IPS-18a (cell line): Measurements from ENCODE around the gene TLCD5.

Experiments used
- H3K27ac ChIP-seq: one replicate; pipeline ENCODE4 v1.5.1; 2013; ENCODE audit warnings: low read length
- H3K27me3 ChIP-seq: one replicate; pipeline ENCODE4 v1.6.1; 2013; ENCODE audit warnings: mild to moderate bottlenecking, low read length; ENCODE audit not compliant: control insufficient read depth, insufficient read depth
- H3K36me3 ChIP-seq: one replicate; pipeline ENCODE4 v1.6.1; 2013; ENCODE audit warnings: low read depth, low read length; ENCODE audit not compliant: control insufficient read depth
- H3K4me1 ChIP-seq: one replicate; pipeline ENCODE4 v1.6.1; 2013; ENCODE audit warnings: low read depth, low read length; ENCODE audit not compliant: control insufficient read depth
- H3K4me3 ChIP-seq: one replicate; pipeline ENCODE4 v1.5.1; 2013; ENCODE audit warnings: low read length
- H3K9ac ChIP-seq: one replicate; pipeline ENCODE4 v1.6.1; 2013; ENCODE audit warnings: mild to moderate bottlenecking, low read length, moderate library complexity
- H3K9me3 ChIP-seq: one replicate; pipeline ENCODE4 v1.6.1; 2013; ENCODE audit warnings: low read depth, low read length; ENCODE audit not compliant: control insufficient read depth

The TLCD5 gene

GRCh38 chr11:120340529-120340928, 15.4 kb downstream of the TLCD5 start:
- Histone ChIP-seq H3K36me3 (no peaks in the 10 kb centered on the region), H3K4me3 (no peak overlapping the region), H3K9ac (no peak overlapping the region), H3K4me1 (peaks cover 22% of the 10 kb centered on the region), H3K27ac (no peak overlapping the region), H3K9me3 (no peaks in the 10 kb centered on the region), H3K27me3 (no peaks in the 10 kb centered on the region)

- Histone ChIP-seq H3K4me3 (no peak overlapping the region), H3K27me3 (no peaks in the 10 kb centered on the region), H3K9me3 (no peaks in the 10 kb centered on the region), H3K36me3 (no peaks in the 10 kb centered on the region), H3K4me1 (peaks cover 22% of the 10 kb centered on the region), H3K9ac (no peak overlapping the region), H3K27ac (no peak overlapping the region)
Measured at GRCh38 chr11:120342226-120342625, 17.1 kb downstream of the TLCD5 start.

GRCh38 chr11:120342678-120343077, 17.6 kb downstream of the TLCD5 start:
- no peak overlapping the region for H3K27ac ChIP-seq
- no peak overlapping the region for H3K9ac ChIP-seq
- no peak overlapping the region for H3K4me3 ChIP-seq
- H3K27me3 ChIP-seq = no peaks in the 10 kb centered on the region
- H3K4me1 ChIP-seq = peaks cover 21% of the 10 kb centered on the region
- H3K36me3 ChIP-seq = no peaks in the 10 kb centered on the region
- H3K9me3 ChIP-seq = no peaks in the 10 kb centered on the region

GRCh38 chr11:120343429-120343828, 18.3 kb downstream of the TLCD5 start:
- no peak overlapping the region for H3K4me3 ChIP-seq

GRCh38 chr11:120344302-120345004, 19.4 kb downstream of the TLCD5 start:
- no peak overlapping the region for H3K27ac ChIP-seq
- H3K4me1 ChIP-seq = peaks cover 7% of the 10 kb centered on the region

More at GRCh38 chr11:120343429-120343828, 18.3 kb downstream of the TLCD5 start:
- Histone ChIP-seq H3K9ac (no peak overlapping the region), H3K27ac (no peak overlapping the region), H3K9me3 (no peaks in the 10 kb centered on the region), H3K4me1 (peaks cover 14% of the 10 kb centered on the region), H3K27me3 (no peaks in the 10 kb centered on the region), H3K36me3 (no peaks in the 10 kb centered on the region)

GRCh38 chr11:120346233-120346632, 21.1 kb downstream of the TLCD5 start:
- Histone ChIP-seq H3K27me3 (no peaks in the 10 kb centered on the region), H3K4me1 (peaks cover 5% of the 10 kb centered on the region), H3K27ac (no peak overlapping the region), H3K9me3 (no peaks in the 10 kb centered on the region), H3K36me3 (no peaks in the 10 kb centered on the region), H3K4me3 (no peak overlapping the region), H3K9ac (no peak overlapping the region)

More at GRCh38 chr11:120344302-120345004, 19.4 kb downstream of the TLCD5 start:
- Histone ChIP-seq H3K9me3 (no peaks in the 10 kb centered on the region), H3K4me3 (no peak overlapping the region), H3K36me3 (no peaks in the 10 kb centered on the region), H3K27me3 (no peaks in the 10 kb centered on the region), H3K9ac (no peak overlapping the region)

- H3K27ac ChIP-seq = no peak overlapping the region
- H3K36me3 ChIP-seq = no peaks in the 10 kb centered on the region
- no peaks in the 10 kb centered on the region for H3K9me3 ChIP-seq
- no peaks in the 10 kb centered on the region for H3K27me3 ChIP-seq
- no peak overlapping the region for H3K9ac ChIP-seq
- peaks cover 6% of the 10 kb centered on the region for H3K4me1 ChIP-seq
- no peak overlapping the region for H3K4me3 ChIP-seq
Measured at GRCh38 chr11:120350637-120351036, 25.5 kb downstream of the TLCD5 start.

GRCh38 chr11:120352405-120352804, 27.3 kb downstream of the TLCD5 start:
- no peak overlapping the region for H3K9ac ChIP-seq
- H3K36me3 ChIP-seq = no peaks in the 10 kb centered on the region
- H3K27ac ChIP-seq = no peak overlapping the region
- no peaks in the 10 kb centered on the region for H3K27me3 ChIP-seq
- no peaks in the 10 kb centered on the region for H3K9me3 ChIP-seq
- no peak overlapping the region for H3K4me3 ChIP-seq
- H3K4me1 ChIP-seq = peaks cover 6% of the 10 kb centered on the region

GRCh38 chr11:120354068-120354467, 29.0 kb downstream of the TLCD5 start:
- H3K36me3 ChIP-seq = no peaks in the 10 kb centered on the region
- H3K27ac ChIP-seq = no peak overlapping the region
- no peaks in the 10 kb centered on the region for H3K9me3 ChIP-seq
- H3K27me3 ChIP-seq = no peaks in the 10 kb centered on the region
- H3K4me1 ChIP-seq = peaks cover 6% of the 10 kb centered on the region
- no peak overlapping the region for H3K9ac ChIP-seq
- H3K4me3 ChIP-seq = no peak overlapping the region

- Histone ChIP-seq H3K9ac (no peak overlapping the region), H3K36me3 (no peaks in the 10 kb centered on the region), H3K27me3 (no peaks in the 10 kb centered on the region), H3K4me1 (peaks cover 6% of the 10 kb centered on the region), H3K4me3 (no peak overlapping the region), H3K9me3 (no peaks in the 10 kb centered on the region), H3K27ac (no peak overlapping the region)
Measured at GRCh38 chr11:120354779-120355178, 29.7 kb downstream of the TLCD5 start.

- Histone ChIP-seq H3K4me1 (peaks cover 6% of the 10 kb centered on the region), H3K27ac (no peak overlapping the region), H3K9ac (no peak overlapping the region), H3K9me3 (no peaks in the 10 kb centered on the region), H3K4me3 (no peak overlapping the region), H3K36me3 (no peaks in the 10 kb centered on the region), H3K27me3 (no peaks in the 10 kb centered on the region)
Measured at GRCh38 chr11:120357620-120358019, 32.5 kb downstream of the TLCD5 start.

- Histone ChIP-seq H3K36me3 (no peaks in the 10 kb centered on the region), H3K9me3 (no peaks in the 10 kb centered on the region), H3K27ac (no peak overlapping the region), H3K4me3 (no peak overlapping the region), H3K27me3 (no peaks in the 10 kb centered on the region), H3K4me1 (peaks cover 6% of the 10 kb centered on the region), H3K9ac (no peak overlapping the region)
Measured at GRCh38 chr11:120358729-120359128, 33.6 kb downstream of the TLCD5 start.
